OCI-LY7 (cell line): ENCODE results near the gene CABLES1. TPM values are rescaled to one million over a fixed set of nuclear protein-coding genes. Genes with fewer than 3 reads are reported as not detected.

ENCODE experiments used
- BruUV-seq: library from RNA; stranded (reverse); fragments of 400-500 nt; replicated peaks from 2 replicates; lab custom pipeline; 2021; lab: Mats Ljungman, UMichigan
- CTCF ChIA-PET: fragments of 300-600 bp; sonication (Branson Sonifier 250); formaldehyde crosslinking; loops from one replicate; lab custom pipeline; 2022; ENCODE audit warnings: antibody characterized with exemption; ENCODE audit not compliant: unreplicated experiment; lab: Charles Lee
- POLR2A ChIA-PET: fragments of 300-600 bp; sonication (Branson Sonifier 250); formaldehyde crosslinking; loops from one replicate; lab custom pipeline; 2022; ENCODE audit warnings: antibody characterized with exemption; lab: Charles Lee
- DNase-seq: peaks from one replicate; pipeline ENCODE4 v3.0.0-alpha.2; 2015; ENCODE audit warnings: low spot score
- H2AFZ ChIP-seq: fragments of 200-600 bp; sonication (generic), shearing (Covaris generic); 2 replicates; pipeline ENCODE4 v1.6.1; 2014; ENCODE audit warnings: mild to moderate bottlenecking, antibody characterized with exemption, low read length, moderate library complexity
- H3K27ac ChIP-seq: fragments of 200-600 bp; sonication (generic); 2 replicates; pipeline ENCODE4 v1.5.1; 2014; ENCODE audit warnings: mixed run types, low read depth, mild to moderate bottlenecking, moderate library complexity, low read length, inconsistent platforms; ENCODE audit not compliant: poor library complexity, severe bottlenecking
- H3K36me3 ChIP-seq: fragments of 200-600 bp; sonication (generic); 2 replicates; pipeline ENCODE4 v1.6.1; 2014; ENCODE audit warnings: mild to moderate bottlenecking, antibody characterized with exemption, low read length, moderate library complexity, mixed read lengths; ENCODE audit not compliant: insufficient read depth
- H3K4me1 ChIP-seq: fragments of 200-600 bp; sonication (generic); 2 replicates; pipeline ENCODE4 v1.5.1; 2014; ENCODE audit warnings: mild to moderate bottlenecking, low read length; ENCODE audit not compliant: insufficient read depth, poor library complexity, severe bottlenecking
- H3K4me2 ChIP-seq: fragments of 200-600 bp; sonication (generic); 2 replicates; pipeline ENCODE4 v1.6.1; 2014; ENCODE audit warnings: mild to moderate bottlenecking, low read length
- H3K4me3 ChIP-seq: fragments of 200-600 bp; sonication (generic); 2 replicates; pipeline ENCODE4 v1.5.1; 2014; ENCODE audit warnings: mild to moderate bottlenecking, low read depth, low read length; ENCODE audit not compliant: poor library complexity, severe bottlenecking
- H3K79me2 ChIP-seq: fragments of 200-600 bp; sonication (generic); 2 replicates; pipeline ENCODE4 v1.6.1; 2016; ENCODE audit warnings: low read depth, mild to moderate bottlenecking, low read length, moderate library complexity, mixed read lengths; ENCODE audit not compliant: insufficient read depth
- H3K9me2 ChIP-seq: fragments of 200-600 bp; sonication (generic); 2 replicates; pipeline ENCODE4 v1.6.1; 2016; ENCODE audit warnings: mild to moderate bottlenecking, low read length, mixed read lengths; ENCODE audit not compliant: insufficient read depth
- H3K9me3 ChIP-seq: fragments of 200-600 bp; sonication (generic); 2 replicates; pipeline ENCODE4 v1.6.1; 2014; ENCODE audit warnings: mild to moderate bottlenecking, mixed run types, low read length, mixed read lengths
- H4K20me1 ChIP-seq: fragments of 200-600 bp; sonication (generic); 2 replicates; pipeline ENCODE4 v1.6.1; 2014; ENCODE audit warnings: mild to moderate bottlenecking, antibody characterized with exemption, low read length, moderate library complexity, mixed read lengths; ENCODE audit not compliant: insufficient read depth
- EZH2phosphoT487 ChIP-seq: fragments of 200-600 bp; sonication (generic); IDR thresholded peaks from 2 replicates; pipeline ENCODE4 v1.6.1; 2018; ENCODE audit warnings: low read depth, borderline replicate concordance, mild to moderate bottlenecking, mixed run types, antibody characterized with exemption, low read length, moderate library complexity, mixed read lengths
- intact Hi-C: fragments of 100-400 bp; cut with micrococcal nuclease; formaldehyde crosslinking; loops from one replicate; pipeline ENCODE4 v1.10.0; 2022; ENCODE audit not compliant: unreplicated experiment
- total RNA-seq, 2 experiments: library from RNA; depleted of rRNA in 1 of 2; stranded (reverse); fragments of >200 nt in 1 of 2; shearing (Covaris generic) in 1 of 2; gene quantifications; 2 replicates each; pipeline ENCODE4 v1.2.3, GENCODE V29; 2014 to 2022
- TF ChIP-seq, protein P1 (sequence below): fragments of 200-600 bp; sonication (generic); conservative IDR thresholded peaks from 2 replicates; pipeline ENCODE4 v1.5.1; 2014; ENCODE audit warnings: mild to moderate bottlenecking, antibody characterized with exemption, low read length, moderate library complexity, mixed read lengths

The CABLES1 gene
- total RNA-seq, 2 experiments from 2014 or later, result 20.6 to 28.7 TPM

DNA sequence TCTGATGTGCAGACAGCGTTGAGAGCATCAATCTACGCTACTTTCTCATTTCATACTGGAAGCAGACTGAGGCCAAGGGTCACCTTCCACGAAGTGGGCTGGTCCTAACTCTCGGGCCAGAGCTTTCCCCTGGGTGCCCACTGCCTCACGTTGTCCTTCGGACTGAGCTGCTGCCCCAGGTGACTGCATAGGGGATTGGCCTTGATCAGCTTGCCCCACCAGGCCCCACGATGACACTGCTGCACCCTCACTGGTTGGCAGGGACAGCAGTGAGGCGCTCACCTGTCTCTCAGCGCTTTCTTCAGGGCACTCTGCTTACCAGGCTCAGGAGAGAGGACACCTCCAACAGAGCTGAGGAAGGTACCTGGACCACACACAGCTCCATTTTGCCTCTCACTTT is 47.3 kb downstream of the CABLES1 start:
- no TSS peak for BruUV-seq
- TF ChIP-seq EZH2phosphoT487, result no peak
- TF ChIP-seq, protein P1, sequence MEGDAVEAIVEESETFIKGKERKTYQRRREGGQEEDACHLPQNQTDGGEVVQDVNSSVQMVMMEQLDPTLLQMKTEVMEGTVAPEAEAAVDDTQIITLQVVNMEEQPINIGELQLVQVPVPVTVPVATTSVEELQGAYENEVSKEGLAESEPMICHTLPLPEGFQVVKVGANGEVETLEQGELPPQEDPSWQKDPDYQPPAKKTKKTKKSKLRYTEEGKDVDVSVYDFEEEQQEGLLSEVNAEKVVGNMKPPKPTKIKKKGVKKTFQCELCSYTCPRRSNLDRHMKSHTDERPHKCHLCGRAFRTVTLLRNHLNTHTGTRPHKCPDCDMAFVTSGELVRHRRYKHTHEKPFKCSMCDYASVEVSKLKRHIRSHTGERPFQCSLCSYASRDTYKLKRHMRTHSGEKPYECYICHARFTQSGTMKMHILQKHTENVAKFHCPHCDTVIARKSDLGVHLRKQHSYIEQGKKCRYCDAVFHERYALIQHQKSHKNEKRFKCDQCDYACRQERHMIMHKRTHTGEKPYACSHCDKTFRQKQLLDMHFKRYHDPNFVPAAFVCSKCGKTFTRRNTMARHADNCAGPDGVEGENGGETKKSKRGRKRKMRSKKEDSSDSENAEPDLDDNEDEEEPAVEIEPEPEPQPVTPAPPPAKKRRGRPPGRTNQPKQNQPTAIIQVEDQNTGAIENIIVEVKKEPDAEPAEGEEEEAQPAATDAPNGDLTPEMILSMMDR, result no peak
- Histone ChIP-seq H3K9me3 (no peaks in the 10 kb centered on the region), H4K20me1 (no peaks in the 10 kb centered on the region), H3K4me2 (no peak overlapping the region), H3K36me3 (no peaks in the 10 kb centered on the region), H3K27ac (no peak overlapping the region), H2AFZ (no peak overlapping the region), H3K4me1 (peaks cover 56% of the 10 kb centered on the region), H3K4me3 (no peak overlapping the region), H3K79me2 (peaks cover 6% of the 10 kb centered on the region; the same call in 1 of the 2 replicates), H3K9me2 (no peaks in the 10 kb centered on the region)
- intact Hi-C loops, result no loop called here
- DNase-seq, result no peak
- CTCF ChIA-PET, result no interaction called here
- POLR2A ChIA-PET, result interaction anchor here (0.6 to 1.3 kb wide), 3 partner anchors 11 to 19 kb away, joined by 3 to 4 read pairs (median 3); no protein-coding TSS in a partner anchor

GRCh38 chr18:23183411-23184150 is 48.3 kb downstream of the CABLES1 start:
- CTCF ChIA-PET, result no interaction called here

More at GRCh38 chr18:23183411-23184150, 48.3 kb downstream of the CABLES1 start:
- Histone ChIP-seq H3K4me2 (no peak overlapping the region), H3K4me1 (peaks cover 56% of the 10 kb centered on the region), H3K27ac (no peak overlapping the region), H3K9me2 (no peaks in the 10 kb centered on the region), H3K9me3 (no peaks in the 10 kb centered on the region), H3K79me2 (peaks cover 6% of the 10 kb centered on the region; the same call in 1 of the 2 replicates), H3K4me3 (no peak overlapping the region), H2AFZ (no peak overlapping the region), H4K20me1 (no peaks in the 10 kb centered on the region), H3K36me3 (no peaks in the 10 kb centered on the region)
- DNase-seq, result no peak
- no peak for TF ChIP-seq EZH2phosphoT487
- TF ChIP-seq, protein P1, result no peak
- no TSS peak for BruUV-seq
- POLR2A ChIA-PET, result no interaction called here
- intact Hi-C loops, result no loop called here
